Gastroesophageal sphincter (tissue), 3 donors: Measurements from ENCODE around the gene PTPN5.

Experiments used
- CTCF ChIP-seq, 4 experiments: fragments of 200-600 bp in 2 of 4; fragments of 450-650 bp in 2 of 4; sonication (generic) in 1 of 4; IDR thresholded peaks; one replicate each; pipeline ENCODE4 v1.5.1; 2017 to 2019; ENCODE audit warnings: antibody characterized with exemption in 4 of 4, mild to moderate bottlenecking in 2 of 4, moderate library complexity in 2 of 4
- POLR2A ChIP-seq, 2 donors: fragments of 450-650 bp; IDR thresholded peaks; one replicate each; pipeline ENCODE4 v1.6.1; 2017; ENCODE audit warnings: antibody characterized with exemption in 2 of 2, mild to moderate bottlenecking in 2 of 2, moderate library complexity in 1 of 2
- POLR2AphosphoS5 ChIP-seq: sonication (generic); formaldehyde crosslinking; IDR thresholded peaks from one replicate; pipeline ENCODE4 v1.6.1; 2017; ENCODE audit warnings: antibody characterized with exemption

DNA sequence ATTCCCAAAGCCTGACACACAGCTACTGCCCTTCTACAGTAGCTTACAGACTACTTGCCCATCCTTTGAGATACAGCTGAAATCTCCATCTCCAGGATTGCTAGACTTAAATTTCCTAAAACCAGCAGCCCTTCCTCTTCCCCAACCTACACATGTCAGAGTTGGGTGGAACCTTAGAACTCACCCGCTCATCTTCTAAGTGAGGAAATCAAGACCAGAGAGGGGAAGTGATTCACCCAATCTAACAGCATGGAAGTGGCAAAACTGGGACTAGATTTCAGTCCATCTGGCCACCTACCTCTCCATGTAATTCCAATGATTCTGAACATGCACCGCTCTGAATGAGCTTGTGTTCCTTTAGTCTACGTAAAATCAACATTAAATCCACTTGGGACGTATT, 94.0 kb downstream of the PTPN5 start:
- TF ChIP-seq CTCF (IDR thresholded peaks at IDR 0.05) (no peak), POLR2A (IDR thresholded peaks at IDR 0.05) (no peak), POLR2AphosphoS5 (no peak)
